Astrocyte of the spinal cord (primary cell): ENCODE data around the gene SNUPN.

ENCODE experiments used
- DNase-seq: peaks from one replicate; pipeline ENCODE4 v3.0.0; 2011; ENCODE audit warnings: low read depth, low spot score
- H3K4me3 ChIP-seq: 2 replicates; pipeline ENCODE4 v1.5.1; 2011; ENCODE audit warnings: low read depth, mild to moderate bottlenecking, low read length, moderate library complexity
- in situ Hi-C: cut with HindIII; loops from 2 replicates; pipeline ENCODE4 v1.10.0; 2017; ENCODE audit warnings: low sequenced_read_pairs
- TF ChIP-seq, protein P1 (sequence below): IDR thresholded peaks from 2 replicates; pipeline ENCODE4 v1.5.1; 2012; ENCODE audit warnings: low read depth, mild to moderate bottlenecking, low read length, inconsistent platforms

SNUPN gene

DNA sequence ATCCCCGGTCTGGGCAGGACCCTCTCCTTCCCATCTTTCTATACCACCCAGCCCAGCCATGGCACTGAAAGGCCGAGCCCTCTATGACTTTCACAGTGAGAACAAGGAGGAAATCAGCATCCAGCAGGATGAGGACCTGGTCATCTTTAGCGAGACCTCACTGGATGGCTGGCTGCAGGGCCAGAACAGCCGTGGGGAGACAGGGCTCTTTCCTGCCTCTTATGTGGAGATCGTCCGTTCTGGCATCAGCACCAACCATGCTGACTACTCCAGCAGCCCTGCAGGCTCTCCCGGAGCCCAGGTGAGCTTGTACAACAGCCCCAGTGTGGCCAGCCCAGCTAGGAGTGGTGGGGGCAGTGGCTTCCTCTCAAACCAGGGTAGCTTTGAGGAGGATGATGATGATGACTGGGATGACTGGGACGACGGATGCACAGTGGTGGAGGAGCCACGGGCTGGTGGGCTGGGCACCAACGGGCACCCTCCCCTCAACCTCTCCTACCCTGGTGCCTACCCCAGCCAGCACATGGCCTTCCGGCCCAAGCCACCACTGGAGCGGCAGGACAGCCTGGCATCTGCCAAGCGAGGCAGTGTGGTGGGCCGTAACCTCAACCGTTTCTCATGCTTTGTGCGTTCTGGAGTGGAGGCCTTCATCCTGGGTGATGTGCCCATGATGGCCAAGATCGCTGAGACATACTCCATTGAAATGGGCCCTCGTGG is 23.7 kb upstream of the SNUPN start:
- in situ Hi-C loops = no loop called here
- TF ChIP-seq, protein P1, sequence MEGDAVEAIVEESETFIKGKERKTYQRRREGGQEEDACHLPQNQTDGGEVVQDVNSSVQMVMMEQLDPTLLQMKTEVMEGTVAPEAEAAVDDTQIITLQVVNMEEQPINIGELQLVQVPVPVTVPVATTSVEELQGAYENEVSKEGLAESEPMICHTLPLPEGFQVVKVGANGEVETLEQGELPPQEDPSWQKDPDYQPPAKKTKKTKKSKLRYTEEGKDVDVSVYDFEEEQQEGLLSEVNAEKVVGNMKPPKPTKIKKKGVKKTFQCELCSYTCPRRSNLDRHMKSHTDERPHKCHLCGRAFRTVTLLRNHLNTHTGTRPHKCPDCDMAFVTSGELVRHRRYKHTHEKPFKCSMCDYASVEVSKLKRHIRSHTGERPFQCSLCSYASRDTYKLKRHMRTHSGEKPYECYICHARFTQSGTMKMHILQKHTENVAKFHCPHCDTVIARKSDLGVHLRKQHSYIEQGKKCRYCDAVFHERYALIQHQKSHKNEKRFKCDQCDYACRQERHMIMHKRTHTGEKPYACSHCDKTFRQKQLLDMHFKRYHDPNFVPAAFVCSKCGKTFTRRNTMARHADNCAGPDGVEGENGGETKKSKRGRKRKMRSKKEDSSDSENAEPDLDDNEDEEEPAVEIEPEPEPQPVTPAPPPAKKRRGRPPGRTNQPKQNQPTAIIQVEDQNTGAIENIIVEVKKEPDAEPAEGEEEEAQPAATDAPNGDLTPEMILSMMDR = no peak
- no peak for DNase-seq
- H3K4me3 ChIP-seq = peak overlapping the region; percentile 64

DNA sequence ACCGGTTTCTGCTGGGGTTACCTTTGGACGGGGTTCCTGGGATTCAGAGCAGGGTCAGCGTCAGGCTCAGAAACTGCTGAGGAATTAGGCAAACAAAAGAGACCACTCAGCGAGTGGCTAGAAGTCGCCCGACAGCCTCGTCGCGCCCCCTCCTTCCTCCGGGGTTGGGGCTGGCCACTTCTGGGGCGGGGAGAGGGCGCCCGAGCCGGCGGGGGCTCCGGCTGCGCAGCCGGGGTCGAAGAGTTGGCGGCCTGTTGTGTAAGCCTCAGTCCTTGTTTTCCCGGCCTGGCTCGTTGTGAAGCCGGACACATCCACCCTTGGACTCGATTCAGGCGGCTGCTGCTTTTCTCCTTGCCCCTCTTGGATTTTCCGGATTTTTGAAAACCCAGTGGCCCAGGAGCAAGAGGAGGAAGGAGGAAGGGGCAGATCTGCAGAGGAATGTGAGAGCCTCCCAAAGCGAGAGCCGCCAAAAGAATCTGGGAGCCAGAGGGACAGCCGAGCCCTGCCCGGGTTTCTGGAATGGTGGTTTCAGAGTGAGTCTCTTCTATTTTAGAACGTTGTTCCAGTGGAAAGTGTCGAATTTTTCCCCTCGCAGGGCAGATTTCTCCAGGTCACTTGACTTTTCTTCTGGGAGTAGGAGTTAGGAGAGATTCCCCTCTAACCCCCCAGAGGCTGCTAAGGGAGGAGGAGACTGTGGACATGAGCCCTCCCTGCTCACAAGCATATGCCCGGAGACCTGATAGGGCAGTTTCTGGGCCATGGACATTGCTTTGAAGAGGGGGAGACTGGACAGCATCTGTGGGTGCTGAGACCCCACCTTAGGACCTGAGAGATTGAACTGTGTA is 22.9 kb upstream of the SNUPN start:
- in situ Hi-C loops = no loop called here
- DNase-seq = peak; percentile 56
- peak overlapping the region; percentile 64 for H3K4me3 ChIP-seq
- TF ChIP-seq, protein P1 = no peak

DNA sequence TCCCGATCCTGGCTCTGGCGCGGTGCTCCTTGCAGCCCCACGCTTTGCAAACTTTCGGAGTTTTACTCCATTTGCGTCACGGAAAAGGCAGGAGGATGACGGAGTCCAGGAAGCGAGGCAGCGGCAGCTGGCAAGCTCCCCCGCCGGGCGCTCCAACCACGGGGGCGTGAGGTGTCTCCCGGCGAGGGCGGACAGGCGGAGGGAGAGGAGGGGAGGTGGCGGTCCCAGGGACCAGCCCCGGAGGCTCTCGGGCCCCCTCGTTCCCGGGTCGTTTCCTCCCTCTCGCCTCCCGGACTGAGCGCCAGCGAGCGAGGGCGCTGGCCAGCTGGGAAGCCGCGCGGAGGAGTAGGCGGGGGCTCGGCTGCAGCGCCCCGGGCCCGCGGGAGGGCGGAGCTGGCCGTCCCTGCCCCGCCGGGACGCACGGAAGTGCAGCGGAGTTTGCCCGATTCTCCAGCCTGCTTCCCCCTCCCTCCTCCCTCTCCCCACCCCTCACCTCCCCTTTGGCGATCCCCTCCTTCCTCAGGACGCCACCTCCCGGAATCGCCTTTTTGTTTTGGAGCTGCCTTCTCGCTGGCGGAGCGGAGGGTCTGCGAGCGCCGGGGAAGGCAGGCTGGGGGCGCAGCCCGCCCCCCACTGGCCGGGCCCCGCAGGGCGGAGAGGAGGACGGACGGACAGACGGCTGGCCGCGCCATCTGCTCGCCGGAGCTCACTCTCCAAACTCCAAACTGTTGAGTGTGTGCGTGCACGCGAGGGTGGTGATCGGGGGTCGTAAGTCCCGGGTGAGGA is 22.0 kb upstream of the SNUPN start, which contains the start of gene SNX33:
SNX33 (plus strand) TSS at position 543 of the 786 bp plus-strand sequence. CDS start 1,191 bp downstream, outside the sequence.
- peak; percentile 91 for DNase-seq
- peak within 1 kb of the TSS; percentile 64 for H3K4me3 ChIP-seq
- in situ Hi-C loops = no loop called here
- TF ChIP-seq, protein P1 = peak; percentile 59

DNA sequence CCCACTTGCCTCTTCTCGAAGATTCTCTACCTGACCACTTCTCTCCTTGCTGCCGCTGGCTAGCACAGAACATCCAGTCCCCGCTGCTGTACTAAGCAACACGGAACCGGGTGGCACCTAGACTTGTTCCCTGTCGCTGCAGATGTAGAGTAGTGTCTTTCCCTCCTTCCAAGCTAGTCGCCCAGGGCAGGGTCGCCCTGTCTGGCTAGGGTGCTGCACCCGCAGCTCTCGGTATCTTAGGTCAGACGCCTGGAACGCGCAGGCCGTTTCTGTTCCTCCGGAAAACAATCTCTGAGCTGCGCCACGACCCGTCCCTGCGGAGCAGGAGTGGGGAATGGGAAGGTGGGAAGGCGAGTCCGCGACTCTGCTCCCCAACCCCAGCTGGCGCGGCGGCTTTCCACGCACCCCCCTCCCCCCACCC is 21.4 kb upstream of the SNUPN start:
- TF ChIP-seq, protein P1 = no peak
- no peak for DNase-seq
- peak overlapping the region; percentile 64 for H3K4me3 ChIP-seq
- in situ Hi-C loops = no loop called here

DNA sequence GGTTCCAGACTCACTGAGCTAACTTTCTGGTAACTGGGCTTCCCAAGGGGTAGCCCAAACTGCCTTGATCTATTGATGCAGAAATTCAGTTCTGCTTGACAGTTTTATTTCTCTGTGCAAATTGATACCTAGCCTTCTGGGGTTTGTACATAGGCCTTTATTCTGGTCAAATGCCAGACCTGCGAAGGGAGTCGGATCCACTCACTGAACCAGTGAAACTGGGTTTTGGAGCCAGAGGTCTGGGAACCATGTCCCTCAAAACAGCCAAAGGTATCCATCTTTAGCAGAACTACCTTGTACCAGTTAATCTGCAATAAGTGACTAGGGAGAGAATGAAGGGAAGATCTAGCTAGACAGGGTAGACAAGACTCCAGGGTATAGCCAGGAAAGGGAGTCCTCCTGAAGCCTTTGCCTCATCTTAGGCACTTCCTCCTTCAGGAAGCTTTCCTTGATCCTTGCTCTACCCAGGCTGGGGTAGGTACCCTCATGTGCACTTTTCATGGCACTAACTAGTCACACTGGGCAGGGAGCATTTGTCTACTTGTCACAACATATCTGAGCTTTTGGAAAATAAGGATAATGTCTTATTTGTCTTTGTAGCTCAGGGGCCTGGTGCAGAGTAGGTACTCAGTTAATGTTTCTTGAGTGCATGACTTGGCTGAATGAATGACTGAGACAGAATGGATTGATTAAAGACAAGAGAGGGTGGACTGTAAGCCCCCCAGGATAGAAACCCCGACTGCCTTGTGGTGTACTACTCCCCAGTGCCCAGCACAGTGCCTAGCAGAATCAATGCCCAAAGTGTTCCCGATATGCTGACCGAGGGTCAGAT is 20.8 kb upstream of the SNUPN start:
- TF ChIP-seq, protein P1 = no peak

More for the DNA sequence above, 20.8 kb upstream of the SNUPN start:
- DNase-seq = no peak
- H3K4me3 ChIP-seq = peak overlapping the region; percentile 64
- in situ Hi-C loops = no loop called here
